ENCODE measurements around the gene WDR83. TPM values are rescaled to one million over a fixed set of nuclear protein-coding genes. Genes with fewer than 3 reads are reported as not detected.

WDR83 gene
- polyA plus RNA-seq, 3 donors = 7.9 to 9.9 (median 8.5) TPM

- H3K9ac ChIP-seq (ENCODE audit: insufficient read depth, low read length, poor library complexity, severe bottlenecking) = no peak overlapping the region
- Mint-ChIP-seq H3K4me1 (peaks cover 9% of the 10 kb centered on the region), H3K27me3 (ENCODE audit: low read depth in 3 of 3) (peaks cover 0 to 2% (median 0%) of the 10 kb centered on the region in 3 donors), H3K9me3 (peaks cover 0 to 7% (median 0%) of the 10 kb centered on the region in 7 donors), H3K36me3 (peaks cover 19 to 33% of the 10 kb centered on the region in 2 donors), H3K27ac (peak overlapping the region in 6 of 7 donors; percentile 23 to 61 (median 50)), H3K4me3 (peak overlapping the region; percentile 65 to 89)
- peak overlapping the region in 1 of 3 experiments; percentile 49 for H3K4me3 ChIP-seq (replicated peaks in 1 of 3; ENCODE audit: low read depth in 2 of 3, low read length in 3 of 3)
- no peaks in the 10 kb centered on the region for H3K9me3 ChIP-seq (replicated peaks in 1 of 2; ENCODE audit: control insufficient read depth in 1 of 2, insufficient read depth in 1 of 2, low read length in 2 of 2)
- no peaks in the 10 kb centered on the region for H4K20me1 ChIP-seq (ENCODE audit: insufficient read depth, low read length)
- H3K27me3 ChIP-seq (ENCODE audit: control insufficient read depth in 2 of 2, insufficient read depth in 2 of 2, low read length in 2 of 2) = no peaks in the 10 kb centered on the region
- peak overlapping the region; percentile 76 for H2AFZ ChIP-seq (ENCODE audit: insufficient read depth, low read depth, low read length, poor library complexity, severe bottlenecking)
- no peak overlapping the region for H3K27ac ChIP-seq (ENCODE audit: low read depth in 1 of 2, low read length in 2 of 2)
- DNase-seq = peak; percentile 82 to 89 (median 83)
- TF ChIP-seq, protein P1, sequence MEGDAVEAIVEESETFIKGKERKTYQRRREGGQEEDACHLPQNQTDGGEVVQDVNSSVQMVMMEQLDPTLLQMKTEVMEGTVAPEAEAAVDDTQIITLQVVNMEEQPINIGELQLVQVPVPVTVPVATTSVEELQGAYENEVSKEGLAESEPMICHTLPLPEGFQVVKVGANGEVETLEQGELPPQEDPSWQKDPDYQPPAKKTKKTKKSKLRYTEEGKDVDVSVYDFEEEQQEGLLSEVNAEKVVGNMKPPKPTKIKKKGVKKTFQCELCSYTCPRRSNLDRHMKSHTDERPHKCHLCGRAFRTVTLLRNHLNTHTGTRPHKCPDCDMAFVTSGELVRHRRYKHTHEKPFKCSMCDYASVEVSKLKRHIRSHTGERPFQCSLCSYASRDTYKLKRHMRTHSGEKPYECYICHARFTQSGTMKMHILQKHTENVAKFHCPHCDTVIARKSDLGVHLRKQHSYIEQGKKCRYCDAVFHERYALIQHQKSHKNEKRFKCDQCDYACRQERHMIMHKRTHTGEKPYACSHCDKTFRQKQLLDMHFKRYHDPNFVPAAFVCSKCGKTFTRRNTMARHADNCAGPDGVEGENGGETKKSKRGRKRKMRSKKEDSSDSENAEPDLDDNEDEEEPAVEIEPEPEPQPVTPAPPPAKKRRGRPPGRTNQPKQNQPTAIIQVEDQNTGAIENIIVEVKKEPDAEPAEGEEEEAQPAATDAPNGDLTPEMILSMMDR (IDR thresholded peaks at IDR 0.05) = peak; percentile 90
- H3K79me2 ChIP-seq (ENCODE audit: insufficient read depth, low read length) = no peaks in the 10 kb centered on the region
- peaks cover 8 to 12% of the 10 kb centered on the region in 2 donors for H3K4me1 ChIP-seq (ENCODE audit: control insufficient read depth in 1 of 2, insufficient read depth in 2 of 2, low read length in 2 of 2)
- intact Hi-C loops (cut with micrococcal nuclease) = no loop called here
- peaks cover 13 to 18% of the 10 kb centered on the region in 2 donors for H3K36me3 ChIP-seq (replicated peaks in 1 of 2; ENCODE audit: control insufficient read depth in 1 of 2, insufficient read depth in 2 of 2, low read length in 2 of 2)
- peak overlapping the region; percentile 74 for H3K4me2 ChIP-seq (replicated peaks; ENCODE audit: extremely low read depth, low read length, poor library complexity, severe bottlenecking)
- WGBS (ENCODE audit: insufficient coverage) = 5% methylated on average over 37 of the region's 39 CpGs
Measured at GRCh38 chr19:12639901-12640613, 26.6 kb upstream of the WDR83 start.

- peaks cover 0 to 6% (median 0%) of the 10 kb centered on the region in 7 donors for H3K9me3 Mint-ChIP-seq
- no peak overlapping the region for H3K27ac Mint-ChIP-seq
- DNase-seq = no peak
Measured at GRCh38 chr19:12641456-12641855, 25.2 kb upstream of the WDR83 start.

More at GRCh38 chr19:12641456-12641855, 25.2 kb upstream of the WDR83 start:
- Histone ChIP-seq H3K4me2 (replicated peaks; ENCODE audit: extremely low read depth, low read length, poor library complexity, severe bottlenecking) (no peak overlapping the region), H3K4me3 (replicated peaks in 1 of 3; ENCODE audit: low read depth in 2 of 3, low read length in 3 of 3) (no peak overlapping the region), H2AFZ (ENCODE audit: insufficient read depth, low read depth, low read length, poor library complexity, severe bottlenecking) (no peak overlapping the region), H3K9me3 (replicated peaks in 1 of 2; ENCODE audit: control insufficient read depth in 1 of 2, insufficient read depth in 1 of 2, low read length in 2 of 2) (no peaks in the 10 kb centered on the region), H4K20me1 (ENCODE audit: insufficient read depth, low read length) (peaks cover 5% of the 10 kb centered on the region), H3K27ac (ENCODE audit: low read depth in 1 of 2, low read length in 2 of 2) (no peak overlapping the region), H3K36me3 (replicated peaks in 1 of 2; ENCODE audit: control insufficient read depth in 1 of 2, insufficient read depth in 2 of 2, low read length in 2 of 2) (peaks cover 21 to 31% of the 10 kb centered on the region in 2 donors), H3K9ac (ENCODE audit: insufficient read depth, low read length, poor library complexity, severe bottlenecking) (no peak overlapping the region), H3K27me3 (ENCODE audit: control insufficient read depth in 2 of 2, insufficient read depth in 2 of 2, low read length in 2 of 2) (no peaks in the 10 kb centered on the region), H3K4me1 (ENCODE audit: control insufficient read depth in 1 of 2, insufficient read depth in 2 of 2, low read length in 2 of 2) (peaks cover 8 to 15% of the 10 kb centered on the region in 2 donors), H3K79me2 (ENCODE audit: insufficient read depth, low read length) (no peaks in the 10 kb centered on the region)
- TF ChIP-seq, protein P1 (IDR thresholded peaks at IDR 0.05) = no peak
- WGBS (ENCODE audit: insufficient coverage) = 90% methylated on average over 13 of the region's 13 CpGs
- no peak overlapping the region for H3K4me3 Mint-ChIP-seq
- H3K27me3 Mint-ChIP-seq (ENCODE audit: low read depth in 3 of 3) = peaks cover 0 to 2% (median 0%) of the 10 kb centered on the region in 3 donors
- intact Hi-C loops (cut with micrococcal nuclease) = no loop called here
- peaks cover 14% of the 10 kb centered on the region for H3K4me1 Mint-ChIP-seq
- peaks cover 23 to 45% of the 10 kb centered on the region in 2 donors for H3K36me3 Mint-ChIP-seq
